Neutrophil (primary cell): ENCODE results near the gene RIC8A.
"Not testable (repeated sequence)": the region's sequence is repeated elsewhere in the genome, so short reads cannot be mapped to it uniquely, and the experiment has no call there.

Experiments
- H3K27ac ChIP-seq: fragments of 200-600 bp; sonication (generic); 2 replicates; pipeline ENCODE4 v1.5.1; 2016; ENCODE audit warnings: mild to moderate bottlenecking, moderate library complexity
- H3K27me3 ChIP-seq: fragments of 200-600 bp; sonication (generic); 2 replicates; pipeline ENCODE4 v1.6.0; 2016; ENCODE audit warnings: mild to moderate bottlenecking
- H3K36me3 ChIP-seq: fragments of 200-600 bp; sonication (generic); 2 replicates; pipeline ENCODE4 v1.5.1; 2017
- H3K4me1 ChIP-seq, 2 experiments: fragments of 200-600 bp in 1 of 2; sonication (generic) in 1 of 2; 1 replicate in 1 of 2; 2 replicates in 1 of 2; pipeline versions ENCODE4 v1.5.1 to v1.6.1; 2013 to 2016; ENCODE audit warnings: low read depth in 1 of 2, low read length in 1 of 2, mild to moderate bottlenecking in 1 of 2, moderate library complexity in 1 of 2; ENCODE audit not compliant: control insufficient read depth in 1 of 2, insufficient read depth in 1 of 2
- H3K4me3 ChIP-seq, 2 experiments: fragments of 200-600 bp in 1 of 2; sonication (generic) in 1 of 2; 1 replicate in 1 of 2; 2 replicates in 1 of 2; pipeline ENCODE4 v1.5.1; 2013 to 2016; ENCODE audit warnings: low read depth in 1 of 2, low read length in 1 of 2, mild to moderate bottlenecking in 1 of 2, moderate library complexity in 1 of 2
- H3K9me3 ChIP-seq: fragments of 200-600 bp; sonication (generic); 2 replicates; pipeline ENCODE4 v1.5.1; 2016
- TF ChIP-seq, protein P1 (sequence below): fragments of 200-600 bp; sonication (generic); IDR thresholded peaks from 2 replicates; pipeline ENCODE4 v1.5.1; 2016; ENCODE audit warnings: antibody characterized with exemption

The RIC8A gene

DNA sequence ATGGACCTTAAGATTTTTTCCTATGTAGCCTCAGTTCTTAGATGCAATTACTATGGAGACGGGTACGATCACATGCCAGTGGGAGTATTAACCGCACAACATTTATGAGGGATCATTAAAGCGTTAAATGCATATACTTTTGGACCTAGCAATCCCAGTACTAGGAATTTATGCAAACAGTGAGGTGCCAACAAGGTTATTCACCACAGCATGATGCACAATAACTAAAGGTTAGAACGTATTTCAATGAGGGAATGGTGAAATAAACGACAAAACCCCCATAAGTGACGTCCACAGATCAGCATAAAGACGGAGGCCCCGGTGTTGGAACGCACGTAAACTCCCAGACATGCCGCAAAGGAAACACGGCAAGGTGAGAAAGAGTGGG is 28.1 kb downstream of the RIC8A start:
- no peaks in the 10 kb centered on the region for H3K9me3 ChIP-seq
- H3K4me1 ChIP-seq, result peaks cover 23 to 25% of the 10 kb centered on the region in 2 experiments
- peak overlapping the region; percentile 68 to 100 for H3K4me3 ChIP-seq
- no peaks in the 10 kb centered on the region for H3K27me3 ChIP-seq
- peaks cover 15% of the 10 kb centered on the region for H3K36me3 ChIP-seq
- H3K27ac ChIP-seq, result peak overlapping the region; percentile 100
- TF ChIP-seq, protein P1, sequence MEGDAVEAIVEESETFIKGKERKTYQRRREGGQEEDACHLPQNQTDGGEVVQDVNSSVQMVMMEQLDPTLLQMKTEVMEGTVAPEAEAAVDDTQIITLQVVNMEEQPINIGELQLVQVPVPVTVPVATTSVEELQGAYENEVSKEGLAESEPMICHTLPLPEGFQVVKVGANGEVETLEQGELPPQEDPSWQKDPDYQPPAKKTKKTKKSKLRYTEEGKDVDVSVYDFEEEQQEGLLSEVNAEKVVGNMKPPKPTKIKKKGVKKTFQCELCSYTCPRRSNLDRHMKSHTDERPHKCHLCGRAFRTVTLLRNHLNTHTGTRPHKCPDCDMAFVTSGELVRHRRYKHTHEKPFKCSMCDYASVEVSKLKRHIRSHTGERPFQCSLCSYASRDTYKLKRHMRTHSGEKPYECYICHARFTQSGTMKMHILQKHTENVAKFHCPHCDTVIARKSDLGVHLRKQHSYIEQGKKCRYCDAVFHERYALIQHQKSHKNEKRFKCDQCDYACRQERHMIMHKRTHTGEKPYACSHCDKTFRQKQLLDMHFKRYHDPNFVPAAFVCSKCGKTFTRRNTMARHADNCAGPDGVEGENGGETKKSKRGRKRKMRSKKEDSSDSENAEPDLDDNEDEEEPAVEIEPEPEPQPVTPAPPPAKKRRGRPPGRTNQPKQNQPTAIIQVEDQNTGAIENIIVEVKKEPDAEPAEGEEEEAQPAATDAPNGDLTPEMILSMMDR, result no peak

DNA sequence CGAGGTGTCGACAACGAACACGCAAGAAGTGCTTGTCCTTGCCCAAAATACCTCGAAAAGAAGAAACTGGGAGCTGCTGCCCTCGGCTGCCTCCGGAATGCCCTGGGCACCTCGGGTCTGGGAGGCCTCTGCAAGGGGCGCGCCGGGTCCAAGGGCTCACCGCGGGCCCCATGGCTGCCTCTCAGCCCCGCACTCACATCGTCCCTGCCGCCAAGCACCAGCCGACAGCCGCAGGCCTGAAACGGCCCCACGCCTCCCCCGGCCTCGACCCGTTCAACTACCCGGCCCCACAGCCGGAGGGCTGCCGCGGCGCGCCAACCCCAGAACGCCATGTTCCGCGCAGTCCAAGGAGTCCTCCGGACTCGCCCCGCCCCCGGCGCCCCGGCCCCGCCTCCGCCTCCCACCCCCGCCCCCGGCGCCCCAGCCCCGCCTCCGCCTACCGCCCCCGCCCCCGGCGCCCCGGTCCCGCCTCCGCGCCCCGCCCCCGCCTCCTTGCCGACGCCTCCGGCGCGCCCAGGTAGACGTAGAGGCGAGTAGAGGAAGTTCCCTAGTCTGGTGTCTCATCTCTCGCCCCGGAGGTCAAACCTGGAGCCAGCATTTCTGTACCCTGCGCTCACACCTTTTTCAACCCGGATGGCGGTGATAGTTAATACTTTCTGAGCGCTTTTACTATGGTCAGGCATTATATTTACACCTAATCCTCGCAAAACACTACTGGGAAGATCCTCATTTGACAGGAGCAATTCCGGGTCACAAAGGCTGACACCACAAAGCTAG is 28.7 kb downstream of the RIC8A start, which contains the start of gene SIRT3:
SIRT3 (minus strand) TSS at position 346 of the 777 bp plus-strand sequence; CDS start at position 332, 14 bp downstream.
- H3K4me1 ChIP-seq, result peaks cover 23 to 25% of the 10 kb centered on the region in 2 experiments
- no peaks in the 10 kb centered on the region for H3K9me3 ChIP-seq
- H3K27ac ChIP-seq, result peak within 1 kb of the TSS; percentile 100
- TF ChIP-seq, protein P1, result peak; percentile 74
- H3K4me3 ChIP-seq, result peak within 1 kb of the TSS; percentile 68 to 100
- H3K36me3 ChIP-seq, result peaks cover 20% of the 10 kb centered on the region
- H3K27me3 ChIP-seq, result no peaks in the 10 kb centered on the region

DNA sequence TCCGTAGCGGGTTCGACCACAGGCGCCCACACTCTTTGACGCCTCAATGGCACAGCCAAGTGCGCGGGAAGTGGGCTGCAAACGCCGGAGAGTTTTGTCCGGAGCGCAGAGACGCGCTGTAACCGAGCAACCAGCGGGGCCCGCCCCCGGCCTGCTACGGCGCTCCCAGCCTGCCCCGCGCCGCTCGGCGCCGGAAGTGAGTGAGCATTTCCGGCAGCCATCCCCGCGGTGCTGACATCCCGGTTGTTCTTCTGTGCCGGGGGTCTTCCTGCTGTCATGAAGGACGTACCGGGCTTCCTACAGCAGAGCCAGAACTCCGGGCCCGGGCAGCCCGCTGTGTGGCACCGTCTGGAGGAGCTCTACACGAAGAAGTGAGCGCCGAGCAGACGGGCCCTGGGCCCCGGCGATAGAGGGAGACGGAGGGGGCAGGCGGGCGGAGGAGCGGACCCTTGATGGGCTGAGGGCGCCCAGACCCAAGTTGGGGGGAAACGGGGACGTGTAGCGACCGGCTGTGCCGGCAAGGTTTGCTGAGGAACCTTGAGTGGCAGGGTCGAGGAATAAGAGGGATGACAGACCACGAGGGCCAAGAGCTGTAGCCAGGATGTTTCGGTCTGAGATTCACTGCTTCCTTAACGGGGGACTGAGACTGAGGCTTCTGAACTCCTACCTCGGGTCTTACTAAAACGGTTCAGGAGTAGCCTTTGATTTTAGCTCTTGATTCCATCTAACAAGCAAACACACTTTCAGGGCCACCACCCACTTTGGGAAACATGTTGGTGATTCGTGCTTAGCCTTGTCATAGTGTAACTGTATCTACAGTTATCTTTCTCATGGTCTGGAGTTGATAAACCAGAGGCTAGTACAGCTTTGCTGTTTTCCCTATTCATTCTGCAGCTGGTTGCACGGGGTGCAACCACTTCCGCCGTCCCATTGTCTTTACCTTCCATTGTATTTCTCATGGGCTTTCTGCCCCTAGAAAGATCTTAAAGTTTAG is 29.6 kb downstream of the RIC8A start, which contains the start of gene PSMD13:
PSMD13 (plus strand) TSS at position 203 of the 994 bp plus-strand sequence; CDS start at position 277, 74 bp downstream.
- peak within 1 kb of the TSS; percentile 68 to 100 for H3K4me3 ChIP-seq
- TF ChIP-seq, protein P1, result no peak
- peaks cover 23 to 25% of the 10 kb centered on the region in 2 experiments for H3K4me1 ChIP-seq
- no peaks in the 10 kb centered on the region for H3K9me3 ChIP-seq
- peak within 1 kb of the TSS; percentile 100 for H3K27ac ChIP-seq
- no peaks in the 10 kb centered on the region for H3K27me3 ChIP-seq
- peaks cover 27% of the 10 kb centered on the region for H3K36me3 ChIP-seq

DNA sequence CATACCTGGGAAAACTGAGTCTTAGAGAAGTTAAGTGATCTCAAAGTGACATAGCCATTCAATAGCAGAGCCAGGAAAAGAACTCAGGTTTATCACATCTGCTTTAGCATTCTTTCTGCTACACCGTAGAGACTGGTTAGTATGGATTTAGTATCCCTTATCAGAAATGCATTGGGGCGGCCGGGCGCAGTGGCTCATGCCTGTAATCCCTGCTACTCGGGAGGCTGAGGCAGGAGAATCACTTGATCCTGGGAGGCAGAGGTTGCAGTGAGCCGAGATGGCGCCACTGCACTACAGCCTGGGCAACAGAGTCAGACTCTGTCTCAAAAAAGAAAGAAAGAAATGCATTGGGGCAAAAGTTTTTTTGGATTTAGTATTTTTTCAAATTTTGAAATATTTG is 30.8 kb downstream of the RIC8A start:
- not testable (repeated sequence) for H3K27ac ChIP-seq, H3K9me3 ChIP-seq, H3K4me3 ChIP-seq, H3K27me3 ChIP-seq
- H3K4me1 ChIP-seq, result peaks cover 23 to 25% of the 10 kb centered on the region in 2 experiments
- peaks cover 38% of the 10 kb centered on the region for H3K36me3 ChIP-seq

DNA sequence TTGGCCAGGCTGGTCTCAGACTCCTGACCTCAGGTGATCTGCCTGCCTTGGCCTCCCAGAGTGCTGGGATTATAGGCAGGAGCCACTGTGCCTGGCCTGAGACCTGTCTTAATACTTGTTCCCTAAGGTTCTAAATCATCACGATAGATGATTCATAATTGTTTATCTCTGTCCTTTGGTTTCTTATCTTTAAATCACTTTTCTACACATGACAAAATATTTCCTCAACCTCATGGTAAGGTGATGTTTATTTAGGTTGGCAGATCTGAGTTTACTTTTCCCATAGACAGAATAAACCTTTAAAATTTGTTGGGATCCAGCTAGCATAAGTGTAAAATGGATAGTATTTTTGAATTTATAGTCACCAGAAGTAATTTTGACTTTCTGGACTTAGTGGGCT is 32.8 kb downstream of the RIC8A start:
- no peak overlapping the region for H3K4me3 ChIP-seq
- no peaks in the 10 kb centered on the region for H3K9me3 ChIP-seq
- peaks cover 58% of the 10 kb centered on the region for H3K36me3 ChIP-seq
- H3K27ac ChIP-seq, result no peak overlapping the region
- TF ChIP-seq, protein P1, result no peak
- peaks cover 21 to 23% of the 10 kb centered on the region in 2 experiments for H3K4me1 ChIP-seq
- no peaks in the 10 kb centered on the region for H3K27me3 ChIP-seq
